Measurements from ENCODE around the gene CBX8.

DNA sequence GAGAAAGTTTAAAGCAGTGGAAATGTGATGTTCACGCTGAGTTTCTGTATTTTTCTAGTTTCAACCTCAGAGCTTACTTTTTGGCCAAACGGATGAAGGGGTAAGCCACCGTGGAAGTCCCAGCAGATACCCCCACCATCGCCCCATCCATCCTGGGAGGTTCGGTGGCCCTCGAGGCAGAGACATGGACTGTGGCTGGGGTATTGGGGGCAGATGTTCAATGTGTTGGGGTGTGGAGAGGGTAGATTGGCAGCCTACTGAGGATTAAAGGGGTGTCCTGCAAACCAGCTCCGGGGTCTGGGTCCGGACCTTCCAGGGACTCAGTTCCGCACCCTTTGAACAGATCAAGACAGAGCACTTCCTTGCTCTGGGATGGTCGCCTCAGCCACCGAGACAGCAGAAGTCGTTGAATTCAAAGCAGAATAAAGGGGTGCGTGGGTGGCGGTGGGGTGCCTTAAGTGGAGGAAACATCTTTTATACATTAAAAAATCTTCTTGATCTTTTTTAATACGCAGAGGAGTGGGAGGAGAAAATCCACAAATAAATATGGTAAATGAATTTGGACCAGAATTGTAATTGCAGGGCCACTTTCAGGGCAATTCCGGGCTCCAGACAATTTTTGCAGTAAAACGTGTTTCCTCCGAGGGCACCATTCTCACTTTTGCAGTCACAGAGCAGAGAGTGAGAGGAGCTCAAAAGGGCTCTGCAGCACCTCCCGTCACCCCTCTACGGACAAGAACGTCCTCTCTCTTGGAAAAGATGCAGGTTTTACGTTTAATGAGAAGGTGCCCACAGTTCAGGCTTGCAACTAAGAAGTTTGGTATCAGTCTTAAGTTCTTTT is 8.2 kb upstream of the CBX8 start:
- TF ChIP-seq, protein P1, sequence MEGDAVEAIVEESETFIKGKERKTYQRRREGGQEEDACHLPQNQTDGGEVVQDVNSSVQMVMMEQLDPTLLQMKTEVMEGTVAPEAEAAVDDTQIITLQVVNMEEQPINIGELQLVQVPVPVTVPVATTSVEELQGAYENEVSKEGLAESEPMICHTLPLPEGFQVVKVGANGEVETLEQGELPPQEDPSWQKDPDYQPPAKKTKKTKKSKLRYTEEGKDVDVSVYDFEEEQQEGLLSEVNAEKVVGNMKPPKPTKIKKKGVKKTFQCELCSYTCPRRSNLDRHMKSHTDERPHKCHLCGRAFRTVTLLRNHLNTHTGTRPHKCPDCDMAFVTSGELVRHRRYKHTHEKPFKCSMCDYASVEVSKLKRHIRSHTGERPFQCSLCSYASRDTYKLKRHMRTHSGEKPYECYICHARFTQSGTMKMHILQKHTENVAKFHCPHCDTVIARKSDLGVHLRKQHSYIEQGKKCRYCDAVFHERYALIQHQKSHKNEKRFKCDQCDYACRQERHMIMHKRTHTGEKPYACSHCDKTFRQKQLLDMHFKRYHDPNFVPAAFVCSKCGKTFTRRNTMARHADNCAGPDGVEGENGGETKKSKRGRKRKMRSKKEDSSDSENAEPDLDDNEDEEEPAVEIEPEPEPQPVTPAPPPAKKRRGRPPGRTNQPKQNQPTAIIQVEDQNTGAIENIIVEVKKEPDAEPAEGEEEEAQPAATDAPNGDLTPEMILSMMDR (IDR thresholded peaks at IDR 0.05; ENCODE audit: borderline replicate concordance, extremely low read depth, low read length, poor library complexity, severe bottlenecking): no peak
- no peak for TF ChIP-seq EZH2 (IDR thresholded peaks at IDR 0.05; ENCODE audit: borderline replicate concordance, low read depth, low read length, severe bottlenecking)

Measured in DND-41 (cell line).